Stimulated activated CD4-positive, alpha-beta T cell treated with anti-CD3 and anti-CD28 coated beads, Interleukin-12 subunit alpha, Interleukin-12 subunit beta, amount 100 ng/mL, for 48 hours (primary cell): ENCODE results near the gene TBX2.
"Not testable (repeated sequence)": the region's sequence is repeated elsewhere in the genome, so short reads cannot be mapped to it uniquely, and the experiment has no call there.

Source experiments
- DNase-seq, 3 donors: peaks; one replicate each; pipeline ENCODE4 v3.0.0-alpha.2; 2020; ENCODE audit warnings: low read depth in 2 of 3, low spot score in 1 of 3

Gene TBX2

GRCh38 chr17:61399131-61400065 lies at the start of gene TBX2:
Gene TBX2, plus strand, starts transcription at chr17:61399843. Its CDS starts 334 bp downstream, at chr17:61400177.
- no peak for DNase-seq

GRCh38 chr17:61351745-61352407 lies 47.8 kb upstream of the TBX2 start:
- DNase-seq = no peak

- no peak for DNase-seq
These were observed 47.3 kb upstream of the TBX2 start for GRCh38 chr17:61352408-61352770.

GRCh38 chr17:61352781-61353491 lies 46.7 kb upstream of the TBX2 start:
- no peak for DNase-seq

GRCh38 chr17:61353615-61354014 lies 46.0 kb upstream of the TBX2 start:
- no peak for DNase-seq

GRCh38 chr17:61354895-61355874 lies 44.5 kb upstream of the TBX2 start:
- no peak for DNase-seq

GRCh38 chr17:61357061-61357460 lies 42.6 kb upstream of the TBX2 start:
- DNase-seq = not testable (repeated sequence)

- DNase-seq = not testable (repeated sequence)
These were observed 40.1 kb upstream of the TBX2 start for GRCh38 chr17:61359513-61359912.

GRCh38 chr17:61360318-61360943 lies 39.2 kb upstream of the TBX2 start:
- DNase-seq = no peak

GRCh38 chr17:61361084-61361483 lies 38.6 kb upstream of the TBX2 start:
- no peak for DNase-seq

- DNase-seq = no peak
These were observed 37.2 kb upstream of the TBX2 start for GRCh38 chr17:61362396-61362795.

- no peak for DNase-seq
These were observed 36.6 kb upstream of the TBX2 start for GRCh38 chr17:61362852-61363600.

- no peak for DNase-seq
These were observed 35.8 kb upstream of the TBX2 start for GRCh38 chr17:61363601-61364462.

GRCh38 chr17:61364463-61364846 lies 35.2 kb upstream of the TBX2 start:
- DNase-seq = no peak

- DNase-seq = no peak
These were observed 33.4 kb upstream of the TBX2 start for GRCh38 chr17:61366076-61366714.

- DNase-seq = no peak
These were observed 32.8 kb upstream of the TBX2 start for GRCh38 chr17:61366715-61367413.

GRCh38 chr17:61368049-61368831 lies 31.4 kb upstream of the TBX2 start:
- no peak for DNase-seq
